ENCODE results near the gene MT1X. TPM values are rescaled to one million over a fixed set of nuclear protein-coding genes. Genes with fewer than 3 reads are reported as not detected.

Gene MT1X
- total RNA-seq, 1 experiment from 2014 or later, result 328 TPM

DNA sequence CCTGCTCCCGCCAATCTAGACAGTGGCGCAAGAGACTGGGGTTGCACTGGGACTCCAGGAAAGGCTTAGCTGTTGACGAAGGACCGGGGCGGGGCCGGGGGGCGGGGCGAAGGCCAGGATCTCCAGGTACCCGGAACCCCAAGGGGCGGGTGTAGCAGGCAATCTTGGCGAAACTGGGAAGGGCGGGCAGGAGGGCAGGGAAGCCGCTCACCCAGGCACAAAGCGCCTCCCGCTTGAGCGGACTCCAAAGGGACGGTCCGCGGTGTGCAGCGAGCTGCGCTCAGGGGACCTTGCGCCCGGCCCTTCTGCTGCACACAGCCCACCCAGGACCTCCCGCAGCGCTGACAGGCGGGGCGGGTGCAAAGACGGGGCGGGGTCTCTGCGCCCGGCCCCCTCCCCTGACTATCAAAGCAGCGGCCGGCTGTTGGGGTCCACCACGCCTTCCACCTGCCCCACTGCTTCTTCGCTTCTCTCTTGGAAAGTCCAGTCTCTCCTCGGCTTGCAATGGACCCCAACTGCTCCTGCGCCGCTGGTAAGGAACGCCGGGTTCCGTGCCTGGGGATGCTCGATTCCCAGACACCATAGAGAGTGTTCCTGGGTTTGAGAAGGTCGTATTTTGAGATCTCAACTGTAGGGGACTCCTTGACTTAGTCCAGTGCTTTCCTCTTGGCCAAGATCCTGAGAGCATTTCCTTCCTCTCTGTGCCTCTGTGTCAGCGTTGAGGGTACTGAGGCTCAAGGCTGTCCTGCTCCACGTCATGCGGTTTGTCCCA lies 24.5 kb upstream of the MT1X start, which contains the start of gene MT1F (continued):
- TF ChIP-seq, protein P1, sequence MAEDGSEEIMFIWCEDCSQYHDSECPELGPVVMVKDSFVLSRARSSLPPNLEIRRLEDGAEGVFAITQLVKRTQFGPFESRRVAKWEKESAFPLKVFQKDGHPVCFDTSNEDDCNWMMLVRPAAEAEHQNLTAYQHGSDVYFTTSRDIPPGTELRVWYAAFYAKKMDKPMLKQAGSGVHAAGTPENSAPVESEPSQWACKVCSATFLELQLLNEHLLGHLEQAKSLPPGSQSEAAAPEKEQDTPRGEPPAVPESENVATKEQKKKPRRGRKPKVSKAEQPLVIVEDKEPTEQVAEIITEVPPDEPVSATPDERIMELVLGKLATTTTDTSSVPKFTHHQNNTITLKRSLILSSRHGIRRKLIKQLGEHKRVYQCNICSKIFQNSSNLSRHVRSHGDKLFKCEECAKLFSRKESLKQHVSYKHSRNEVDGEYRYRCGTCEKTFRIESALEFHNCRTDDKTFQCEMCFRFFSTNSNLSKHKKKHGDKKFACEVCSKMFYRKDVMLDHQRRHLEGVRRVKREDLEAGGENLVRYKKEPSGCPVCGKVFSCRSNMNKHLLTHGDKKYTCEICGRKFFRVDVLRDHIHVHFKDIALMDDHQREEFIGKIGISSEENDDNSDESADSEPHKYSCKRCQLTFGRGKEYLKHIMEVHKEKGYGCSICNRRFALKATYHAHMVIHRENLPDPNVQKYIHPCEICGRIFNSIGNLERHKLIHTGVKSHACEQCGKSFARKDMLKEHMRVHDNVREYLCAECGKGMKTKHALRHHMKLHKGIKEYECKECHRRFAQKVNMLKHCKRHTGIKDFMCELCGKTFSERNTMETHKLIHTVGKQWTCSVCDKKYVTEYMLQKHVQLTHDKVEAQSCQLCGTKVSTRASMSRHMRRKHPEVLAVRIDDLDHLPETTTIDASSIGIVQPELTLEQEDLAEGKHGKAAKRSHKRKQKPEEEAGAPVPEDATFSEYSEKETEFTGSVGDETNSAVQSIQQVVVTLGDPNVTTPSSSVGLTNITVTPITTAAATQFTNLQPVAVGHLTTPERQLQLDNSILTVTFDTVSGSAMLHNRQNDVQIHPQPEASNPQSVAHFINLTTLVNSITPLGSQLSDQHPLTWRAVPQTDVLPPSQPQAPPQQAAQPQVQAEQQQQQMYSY (CRISPR knock-in tag; IDR thresholded peaks at IDR 0.05), result no peak
- TF ChIP-seq, protein P2, sequence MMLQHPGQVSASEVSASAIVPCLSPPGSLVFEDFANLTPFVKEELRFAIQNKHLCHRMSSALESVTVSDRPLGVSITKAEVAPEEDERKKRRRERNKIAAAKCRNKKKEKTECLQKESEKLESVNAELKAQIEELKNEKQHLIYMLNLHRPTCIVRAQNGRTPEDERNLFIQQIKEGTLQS (CRISPR knock-in tag; conservative IDR thresholded peaks at IDR 0.05), result no peak
- TF ChIP-seq RORB (CRISPR knock-in tag; IDR thresholded peaks at IDR 0.05) (no peak), SOX15 (CRISPR knock-in tag; IDR thresholded peaks at IDR 0.05) (no peak), SP1 (CRISPR knock-in tag; conservative IDR thresholded peaks at IDR 0.05) (peak; percentile 66), MYBL2 (CRISPR knock-in tag; IDR thresholded peaks at IDR 0.05) (no peak), CBFB (CRISPR knock-in tag; IDR thresholded peaks at IDR 0.05; ENCODE audit: low read depth) (0 out of 2 replicates have a peak, but pooled peaks have one; percentile 62), TCF7 (CRISPR knock-in tag; IDR thresholded peaks at IDR 0.05; ENCODE audit: low read depth) (no peak), ETV6 (CRISPR knock-in tag; IDR thresholded peaks at IDR 0.05) (0 out of 2 replicates have a peak, but pooled peaks have one; percentile 22), ZNF416 (CRISPR knock-in tag; IDR thresholded peaks at IDR 0.05) (no peak)
- TF ChIP-seq, protein P3, sequence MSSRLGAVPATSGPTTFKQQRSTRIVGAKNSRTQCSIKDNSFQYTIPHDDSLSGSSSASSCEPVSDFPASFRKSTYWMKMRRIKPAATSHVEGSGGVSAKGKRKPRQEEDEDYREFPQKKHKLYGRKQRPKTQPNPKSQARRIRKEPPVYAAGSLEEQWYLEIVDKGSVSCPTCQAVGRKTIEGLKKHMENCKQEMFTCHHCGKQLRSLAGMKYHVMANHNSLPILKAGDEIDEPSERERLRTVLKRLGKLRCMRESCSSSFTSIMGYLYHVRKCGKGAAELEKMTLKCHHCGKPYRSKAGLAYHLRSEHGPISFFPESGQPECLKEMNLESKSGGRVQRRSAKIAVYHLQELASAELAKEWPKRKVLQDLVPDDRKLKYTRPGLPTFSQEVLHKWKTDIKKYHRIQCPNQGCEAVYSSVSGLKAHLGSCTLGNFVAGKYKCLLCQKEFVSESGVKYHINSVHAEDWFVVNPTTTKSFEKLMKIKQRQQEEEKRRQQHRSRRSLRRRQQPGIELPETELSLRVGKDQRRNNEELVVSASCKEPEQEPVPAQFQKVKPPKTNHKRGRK (CRISPR knock-in tag; IDR thresholded peaks at IDR 0.05; ENCODE audit: borderline replicate concordance), result no peak
- TF ChIP-seq, protein P4, sequence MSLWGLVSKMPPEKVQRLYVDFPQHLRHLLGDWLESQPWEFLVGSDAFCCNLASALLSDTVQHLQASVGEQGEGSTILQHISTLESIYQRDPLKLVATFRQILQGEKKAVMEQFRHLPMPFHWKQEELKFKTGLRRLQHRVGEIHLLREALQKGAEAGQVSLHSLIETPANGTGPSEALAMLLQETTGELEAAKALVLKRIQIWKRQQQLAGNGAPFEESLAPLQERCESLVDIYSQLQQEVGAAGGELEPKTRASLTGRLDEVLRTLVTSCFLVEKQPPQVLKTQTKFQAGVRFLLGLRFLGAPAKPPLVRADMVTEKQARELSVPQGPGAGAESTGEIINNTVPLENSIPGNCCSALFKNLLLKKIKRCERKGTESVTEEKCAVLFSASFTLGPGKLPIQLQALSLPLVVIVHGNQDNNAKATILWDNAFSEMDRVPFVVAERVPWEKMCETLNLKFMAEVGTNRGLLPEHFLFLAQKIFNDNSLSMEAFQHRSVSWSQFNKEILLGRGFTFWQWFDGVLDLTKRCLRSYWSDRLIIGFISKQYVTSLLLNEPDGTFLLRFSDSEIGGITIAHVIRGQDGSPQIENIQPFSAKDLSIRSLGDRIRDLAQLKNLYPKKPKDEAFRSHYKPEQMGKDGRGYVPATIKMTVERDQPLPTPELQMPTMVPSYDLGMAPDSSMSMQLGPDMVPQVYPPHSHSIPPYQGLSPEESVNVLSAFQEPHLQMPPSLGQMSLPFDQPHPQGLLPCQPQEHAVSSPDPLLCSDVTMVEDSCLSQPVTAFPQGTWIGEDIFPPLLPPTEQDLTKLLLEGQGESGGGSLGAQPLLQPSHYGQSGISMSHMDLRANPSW (CRISPR knock-in tag; conservative IDR thresholded peaks at IDR 0.05; ENCODE audit: low read depth), result no peak
- TF ChIP-seq, protein P5, sequence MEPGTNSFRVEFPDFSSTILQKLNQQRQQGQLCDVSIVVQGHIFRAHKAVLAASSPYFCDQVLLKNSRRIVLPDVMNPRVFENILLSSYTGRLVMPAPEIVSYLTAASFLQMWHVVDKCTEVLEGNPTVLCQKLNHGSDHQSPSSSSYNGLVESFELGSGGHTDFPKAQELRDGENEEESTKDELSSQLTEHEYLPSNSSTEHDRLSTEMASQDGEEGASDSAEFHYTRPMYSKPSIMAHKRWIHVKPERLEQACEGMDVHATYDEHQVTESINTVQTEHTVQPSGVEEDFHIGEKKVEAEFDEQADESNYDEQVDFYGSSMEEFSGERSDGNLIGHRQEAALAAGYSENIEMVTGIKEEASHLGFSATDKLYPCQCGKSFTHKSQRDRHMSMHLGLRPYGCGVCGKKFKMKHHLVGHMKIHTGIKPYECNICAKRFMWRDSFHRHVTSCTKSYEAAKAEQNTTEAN (CRISPR knock-in tag; IDR thresholded peaks at IDR 0.05), result 0 out of 2 replicates have a peak, but pooled peaks have one; percentile 36
- TF ChIP-seq, protein P6, sequence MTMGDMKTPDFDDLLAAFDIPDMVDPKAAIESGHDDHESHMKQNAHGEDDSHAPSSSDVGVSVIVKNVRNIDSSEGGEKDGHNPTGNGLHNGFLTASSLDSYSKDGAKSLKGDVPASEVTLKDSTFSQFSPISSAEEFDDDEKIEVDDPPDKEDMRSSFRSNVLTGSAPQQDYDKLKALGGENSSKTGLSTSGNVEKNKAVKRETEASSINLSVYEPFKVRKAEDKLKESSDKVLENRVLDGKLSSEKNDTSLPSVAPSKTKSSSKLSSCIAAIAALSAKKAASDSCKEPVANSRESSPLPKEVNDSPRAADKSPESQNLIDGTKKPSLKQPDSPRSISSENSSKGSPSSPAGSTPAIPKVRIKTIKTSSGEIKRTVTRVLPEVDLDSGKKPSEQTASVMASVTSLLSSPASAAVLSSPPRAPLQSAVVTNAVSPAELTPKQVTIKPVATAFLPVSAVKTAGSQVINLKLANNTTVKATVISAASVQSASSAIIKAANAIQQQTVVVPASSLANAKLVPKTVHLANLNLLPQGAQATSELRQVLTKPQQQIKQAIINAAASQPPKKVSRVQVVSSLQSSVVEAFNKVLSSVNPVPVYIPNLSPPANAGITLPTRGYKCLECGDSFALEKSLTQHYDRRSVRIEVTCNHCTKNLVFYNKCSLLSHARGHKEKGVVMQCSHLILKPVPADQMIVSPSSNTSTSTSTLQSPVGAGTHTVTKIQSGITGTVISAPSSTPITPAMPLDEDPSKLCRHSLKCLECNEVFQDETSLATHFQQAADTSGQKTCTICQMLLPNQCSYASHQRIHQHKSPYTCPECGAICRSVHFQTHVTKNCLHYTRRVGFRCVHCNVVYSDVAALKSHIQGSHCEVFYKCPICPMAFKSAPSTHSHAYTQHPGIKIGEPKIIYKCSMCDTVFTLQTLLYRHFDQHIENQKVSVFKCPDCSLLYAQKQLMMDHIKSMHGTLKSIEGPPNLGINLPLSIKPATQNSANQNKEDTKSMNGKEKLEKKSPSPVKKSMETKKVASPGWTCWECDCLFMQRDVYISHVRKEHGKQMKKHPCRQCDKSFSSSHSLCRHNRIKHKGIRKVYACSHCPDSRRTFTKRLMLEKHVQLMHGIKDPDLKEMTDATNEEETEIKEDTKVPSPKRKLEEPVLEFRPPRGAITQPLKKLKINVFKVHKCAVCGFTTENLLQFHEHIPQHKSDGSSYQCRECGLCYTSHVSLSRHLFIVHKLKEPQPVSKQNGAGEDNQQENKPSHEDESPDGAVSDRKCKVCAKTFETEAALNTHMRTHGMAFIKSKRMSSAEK (CRISPR knock-in tag; IDR thresholded peaks at IDR 0.05; ENCODE audit: borderline replicate concordance), result no peak
- TF ChIP-seq, protein P7, sequence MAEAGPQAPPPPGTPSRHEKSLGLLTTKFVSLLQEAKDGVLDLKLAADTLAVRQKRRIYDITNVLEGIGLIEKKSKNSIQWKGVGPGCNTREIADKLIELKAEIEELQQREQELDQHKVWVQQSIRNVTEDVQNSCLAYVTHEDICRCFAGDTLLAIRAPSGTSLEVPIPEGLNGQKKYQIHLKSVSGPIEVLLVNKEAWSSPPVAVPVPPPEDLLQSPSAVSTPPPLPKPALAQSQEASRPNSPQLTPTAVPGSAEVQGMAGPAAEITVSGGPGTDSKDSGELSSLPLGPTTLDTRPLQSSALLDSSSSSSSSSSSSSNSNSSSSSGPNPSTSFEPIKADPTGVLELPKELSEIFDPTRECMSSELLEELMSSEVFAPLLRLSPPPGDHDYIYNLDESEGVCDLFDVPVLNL (CRISPR knock-in tag; IDR thresholded peaks at IDR 0.05; ENCODE audit: borderline replicate concordance, low read depth), result no peak
- TF ChIP-seq, protein P8, sequence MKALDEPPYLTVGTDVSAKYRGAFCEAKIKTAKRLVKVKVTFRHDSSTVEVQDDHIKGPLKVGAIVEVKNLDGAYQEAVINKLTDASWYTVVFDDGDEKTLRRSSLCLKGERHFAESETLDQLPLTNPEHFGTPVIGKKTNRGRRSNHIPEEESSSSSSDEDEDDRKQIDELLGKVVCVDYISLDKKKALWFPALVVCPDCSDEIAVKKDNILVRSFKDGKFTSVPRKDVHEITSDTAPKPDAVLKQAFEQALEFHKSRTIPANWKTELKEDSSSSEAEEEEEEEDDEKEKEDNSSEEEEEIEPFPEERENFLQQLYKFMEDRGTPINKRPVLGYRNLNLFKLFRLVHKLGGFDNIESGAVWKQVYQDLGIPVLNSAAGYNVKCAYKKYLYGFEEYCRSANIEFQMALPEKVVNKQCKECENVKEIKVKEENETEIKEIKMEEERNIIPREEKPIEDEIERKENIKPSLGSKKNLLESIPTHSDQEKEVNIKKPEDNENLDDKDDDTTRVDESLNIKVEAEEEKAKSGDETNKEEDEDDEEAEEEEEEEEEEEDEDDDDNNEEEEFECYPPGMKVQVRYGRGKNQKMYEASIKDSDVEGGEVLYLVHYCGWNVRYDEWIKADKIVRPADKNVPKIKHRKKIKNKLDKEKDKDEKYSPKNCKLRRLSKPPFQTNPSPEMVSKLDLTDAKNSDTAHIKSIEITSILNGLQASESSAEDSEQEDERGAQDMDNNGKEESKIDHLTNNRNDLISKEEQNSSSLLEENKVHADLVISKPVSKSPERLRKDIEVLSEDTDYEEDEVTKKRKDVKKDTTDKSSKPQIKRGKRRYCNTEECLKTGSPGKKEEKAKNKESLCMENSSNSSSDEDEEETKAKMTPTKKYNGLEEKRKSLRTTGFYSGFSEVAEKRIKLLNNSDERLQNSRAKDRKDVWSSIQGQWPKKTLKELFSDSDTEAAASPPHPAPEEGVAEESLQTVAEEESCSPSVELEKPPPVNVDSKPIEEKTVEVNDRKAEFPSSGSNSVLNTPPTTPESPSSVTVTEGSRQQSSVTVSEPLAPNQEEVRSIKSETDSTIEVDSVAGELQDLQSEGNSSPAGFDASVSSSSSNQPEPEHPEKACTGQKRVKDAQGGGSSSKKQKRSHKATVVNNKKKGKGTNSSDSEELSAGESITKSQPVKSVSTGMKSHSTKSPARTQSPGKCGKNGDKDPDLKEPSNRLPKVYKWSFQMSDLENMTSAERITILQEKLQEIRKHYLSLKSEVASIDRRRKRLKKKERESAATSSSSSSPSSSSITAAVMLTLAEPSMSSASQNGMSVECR (CRISPR knock-in tag; IDR thresholded peaks at IDR 0.05; ENCODE audit: borderline replicate concordance), result no peak
- TF ChIP-seq, protein P9, sequence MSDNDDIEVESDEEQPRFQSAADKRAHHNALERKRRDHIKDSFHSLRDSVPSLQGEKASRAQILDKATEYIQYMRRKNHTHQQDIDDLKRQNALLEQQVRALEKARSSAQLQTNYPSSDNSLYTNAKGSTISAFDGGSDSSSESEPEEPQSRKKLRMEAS (CRISPR knock-in tag; IDR thresholded peaks at IDR 0.05), result 0 out of 2 replicates have a peak, but pooled peaks have one; percentile 17
